ENCODE measurements around the gene LARGE2.

LARGE2 gene

DNA sequence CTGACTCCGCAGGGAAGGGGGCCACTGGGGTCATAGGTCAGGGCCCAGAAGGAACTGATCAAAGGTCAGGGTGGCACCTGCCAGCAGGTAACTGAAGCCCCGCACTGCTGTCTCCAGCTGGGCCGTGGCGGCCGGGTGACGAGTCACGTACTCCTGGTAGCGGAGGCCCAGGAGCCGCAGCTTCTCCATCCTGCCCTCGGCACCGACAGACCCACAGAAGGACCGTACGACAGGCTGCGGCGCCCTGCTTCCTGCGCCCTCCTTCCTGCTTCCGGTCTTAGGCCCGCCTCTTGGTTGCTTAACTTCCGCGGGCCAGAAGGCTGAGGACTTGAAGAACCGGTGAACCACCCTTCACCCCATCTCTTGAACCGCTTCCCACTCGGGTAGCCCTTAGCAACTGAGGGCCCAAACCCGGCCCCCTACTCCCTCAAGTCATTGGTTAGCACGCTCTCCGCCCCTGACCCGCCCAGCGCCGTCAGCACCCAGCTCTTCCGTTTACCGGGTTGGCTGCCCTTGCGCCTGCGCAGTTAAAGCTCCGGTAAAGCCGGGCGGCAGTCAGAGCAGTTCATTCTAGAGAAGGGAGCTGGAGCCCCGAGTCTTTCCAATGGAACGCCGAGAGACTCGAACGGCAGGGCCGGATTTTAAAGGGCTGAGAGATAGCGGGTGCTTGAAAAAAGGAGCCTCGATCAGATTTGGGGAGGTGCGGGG lies 4.7 kb upstream of the LARGE2 start, which contains the start of gene PEX16:
PEX16 (minus strand) TSS at position 255 of the 708 bp plus-strand sequence; CDS start at position 189, 66 bp downstream.
- TF ChIP-seq, protein P1, sequence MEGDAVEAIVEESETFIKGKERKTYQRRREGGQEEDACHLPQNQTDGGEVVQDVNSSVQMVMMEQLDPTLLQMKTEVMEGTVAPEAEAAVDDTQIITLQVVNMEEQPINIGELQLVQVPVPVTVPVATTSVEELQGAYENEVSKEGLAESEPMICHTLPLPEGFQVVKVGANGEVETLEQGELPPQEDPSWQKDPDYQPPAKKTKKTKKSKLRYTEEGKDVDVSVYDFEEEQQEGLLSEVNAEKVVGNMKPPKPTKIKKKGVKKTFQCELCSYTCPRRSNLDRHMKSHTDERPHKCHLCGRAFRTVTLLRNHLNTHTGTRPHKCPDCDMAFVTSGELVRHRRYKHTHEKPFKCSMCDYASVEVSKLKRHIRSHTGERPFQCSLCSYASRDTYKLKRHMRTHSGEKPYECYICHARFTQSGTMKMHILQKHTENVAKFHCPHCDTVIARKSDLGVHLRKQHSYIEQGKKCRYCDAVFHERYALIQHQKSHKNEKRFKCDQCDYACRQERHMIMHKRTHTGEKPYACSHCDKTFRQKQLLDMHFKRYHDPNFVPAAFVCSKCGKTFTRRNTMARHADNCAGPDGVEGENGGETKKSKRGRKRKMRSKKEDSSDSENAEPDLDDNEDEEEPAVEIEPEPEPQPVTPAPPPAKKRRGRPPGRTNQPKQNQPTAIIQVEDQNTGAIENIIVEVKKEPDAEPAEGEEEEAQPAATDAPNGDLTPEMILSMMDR (IDR thresholded peaks at IDR 0.05; ENCODE audit: low read depth, low read length): no peak
- peak; percentile 100 for DNase-seq (ENCODE audit: extremely low read depth, low read depth)

DNA sequence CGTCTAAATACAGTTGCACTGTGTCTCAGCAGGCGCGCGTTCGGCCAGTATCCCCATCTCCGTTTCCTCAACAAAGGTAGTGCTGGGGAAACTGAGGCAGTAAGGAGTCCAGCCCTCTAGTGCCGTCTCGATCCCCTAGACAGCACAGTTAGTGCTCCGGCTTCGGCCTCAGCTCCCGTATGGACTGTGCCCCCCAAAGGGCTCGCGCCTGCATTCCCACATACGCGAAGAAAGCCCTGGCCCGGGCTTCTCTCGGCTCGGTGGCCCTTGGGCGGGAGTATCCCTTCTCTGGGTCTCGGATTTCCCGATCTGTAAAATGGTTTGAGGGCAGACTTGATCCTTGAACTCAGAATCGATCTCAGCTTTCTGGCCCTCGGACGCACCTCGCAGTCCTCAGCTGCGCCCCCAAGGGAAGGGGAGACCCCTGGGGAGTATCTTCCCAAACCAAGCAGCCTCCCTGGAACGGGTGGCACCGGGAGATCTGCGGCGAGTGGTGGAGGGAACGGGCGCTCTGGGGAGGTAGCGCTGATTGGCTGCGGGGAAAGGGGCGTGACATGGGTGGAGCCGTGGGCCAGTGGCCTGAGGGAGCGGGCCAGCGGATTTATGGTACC lies 4.0 kb upstream of the LARGE2 start:
- peak; percentile 28 for DNase-seq (ENCODE audit: extremely low read depth, low read depth)
- TF ChIP-seq, protein P1 (IDR thresholded peaks at IDR 0.05; ENCODE audit: low read depth, low read length): no peak

DNA sequence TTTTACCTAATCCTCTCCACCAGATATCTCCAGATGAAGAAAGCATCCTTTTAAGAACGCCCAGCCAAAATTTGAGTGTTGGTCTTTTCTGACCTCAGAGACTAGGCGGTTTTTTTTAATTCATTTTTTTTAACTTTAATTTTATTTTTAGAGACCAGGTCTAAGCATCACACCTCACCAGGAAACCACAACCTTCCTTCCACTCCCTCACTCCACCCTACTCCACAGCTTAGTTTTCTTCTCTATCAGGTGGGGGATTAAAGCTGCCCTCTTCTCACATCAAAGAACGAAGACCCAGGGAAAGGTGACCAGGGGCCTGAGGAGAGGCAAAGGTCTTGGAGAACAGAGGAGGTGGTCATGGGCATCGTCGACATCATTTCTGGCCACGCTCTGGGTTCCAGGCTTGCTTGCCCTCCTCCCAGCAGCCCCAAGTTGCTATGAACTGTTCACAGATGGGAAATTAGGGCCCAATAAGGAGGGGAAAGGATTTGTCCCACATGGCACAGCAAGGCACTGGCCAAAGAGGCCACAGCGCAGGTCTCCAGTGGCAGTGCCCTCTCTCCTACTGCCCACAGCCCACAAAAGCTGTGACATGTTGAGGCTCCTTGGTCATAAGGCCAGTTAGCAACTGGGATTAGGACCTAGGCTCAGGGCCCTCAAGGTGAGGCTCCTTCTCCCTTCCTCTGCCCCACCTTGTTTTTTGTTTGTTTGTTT lies 3.3 kb upstream of the LARGE2 start:
- TF ChIP-seq, protein P1 (IDR thresholded peaks at IDR 0.05; ENCODE audit: low read depth, low read length): no peak
- no peak for DNase-seq (ENCODE audit: extremely low read depth, low read depth)

DNA sequence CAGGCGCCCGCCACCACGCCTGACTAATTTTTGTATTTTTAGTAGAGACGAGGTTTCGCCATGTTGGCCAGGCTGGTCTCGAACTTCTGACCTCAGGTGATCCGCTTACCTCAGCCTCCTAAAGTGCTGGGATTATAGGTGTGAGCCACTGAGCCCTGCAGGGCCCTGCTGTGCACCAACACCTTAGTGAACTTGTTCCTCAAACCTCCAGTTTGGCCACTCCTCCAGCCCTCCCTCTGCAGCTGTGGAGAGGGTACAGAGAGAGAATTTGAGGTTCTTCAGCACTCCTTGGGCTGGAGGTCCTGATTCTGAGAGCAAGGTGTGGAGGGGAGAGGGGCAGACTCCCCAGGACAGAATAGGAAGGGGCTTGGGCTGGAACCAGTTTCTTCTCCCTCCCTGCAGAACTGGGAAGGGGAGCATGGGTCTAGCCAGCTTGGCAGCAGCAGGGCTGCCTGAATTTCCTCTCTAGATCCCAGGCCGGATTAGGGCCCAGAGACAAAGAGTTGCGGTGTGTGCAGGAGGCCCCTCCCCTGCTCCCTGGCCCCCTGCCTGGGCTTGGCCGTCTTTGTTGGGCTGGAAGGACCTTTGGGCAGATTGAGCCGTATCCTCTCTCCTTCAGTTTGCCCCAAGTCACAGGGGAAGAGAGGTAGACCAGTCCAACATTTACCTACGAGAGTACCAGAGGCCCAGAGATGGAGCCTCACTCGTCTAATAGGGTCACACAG lies 2.5 kb upstream of the LARGE2 start:
- DNase-seq (ENCODE audit: extremely low read depth, low read depth): no peak
- TF ChIP-seq, protein P1 (IDR thresholded peaks at IDR 0.05; ENCODE audit: low read depth, low read length): no peak

DNA sequence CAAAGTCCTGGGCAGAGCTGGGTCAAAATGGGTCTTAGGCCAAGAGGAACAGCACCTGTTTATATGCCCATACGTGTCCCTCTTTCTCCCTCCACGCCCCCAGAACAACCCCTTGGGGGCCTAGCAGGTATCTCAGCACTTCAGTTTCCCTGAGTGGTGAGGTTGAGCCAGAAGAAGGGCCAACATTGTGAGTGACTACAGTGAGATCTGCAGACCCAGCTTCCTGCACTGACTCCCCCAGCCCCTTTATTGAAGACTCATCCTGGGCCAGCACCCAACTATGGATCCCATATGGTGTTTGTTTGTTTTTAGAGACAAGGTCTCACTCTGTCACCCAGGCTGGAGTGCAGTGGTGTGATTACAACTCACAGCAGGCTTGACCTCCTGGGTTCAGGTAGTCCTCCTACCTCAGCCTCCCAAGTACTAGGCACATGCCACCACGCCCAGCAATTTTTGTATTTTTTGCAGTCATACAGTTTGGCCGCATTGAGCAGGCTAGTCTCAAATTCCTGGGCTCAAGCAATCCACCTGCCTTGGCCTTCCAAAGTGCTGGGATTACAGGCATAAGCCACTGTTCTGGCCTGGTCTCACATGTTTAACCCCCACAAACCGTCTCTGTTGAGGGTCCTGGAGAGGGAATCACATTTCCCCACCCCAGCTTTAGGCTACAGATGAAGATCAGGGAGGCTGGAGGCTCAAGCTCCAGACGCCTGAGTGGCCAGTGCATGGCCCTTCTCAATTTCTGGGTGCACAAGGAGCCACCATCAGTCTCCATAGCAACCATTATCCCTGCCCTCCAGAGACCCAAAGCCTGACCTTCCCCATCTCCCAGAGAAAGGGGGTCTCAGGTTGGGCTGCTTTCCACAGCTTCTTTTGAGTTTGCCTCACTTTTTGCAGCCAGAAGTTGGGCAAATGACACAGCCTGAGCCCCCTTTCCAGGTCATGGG lies 1.7 kb upstream of the LARGE2 start:
- DNase-seq (ENCODE audit: extremely low read depth, low read depth): no peak
- TF ChIP-seq, protein P1 (IDR thresholded peaks at IDR 0.05; ENCODE audit: low read depth, low read length): no peak

DNA sequence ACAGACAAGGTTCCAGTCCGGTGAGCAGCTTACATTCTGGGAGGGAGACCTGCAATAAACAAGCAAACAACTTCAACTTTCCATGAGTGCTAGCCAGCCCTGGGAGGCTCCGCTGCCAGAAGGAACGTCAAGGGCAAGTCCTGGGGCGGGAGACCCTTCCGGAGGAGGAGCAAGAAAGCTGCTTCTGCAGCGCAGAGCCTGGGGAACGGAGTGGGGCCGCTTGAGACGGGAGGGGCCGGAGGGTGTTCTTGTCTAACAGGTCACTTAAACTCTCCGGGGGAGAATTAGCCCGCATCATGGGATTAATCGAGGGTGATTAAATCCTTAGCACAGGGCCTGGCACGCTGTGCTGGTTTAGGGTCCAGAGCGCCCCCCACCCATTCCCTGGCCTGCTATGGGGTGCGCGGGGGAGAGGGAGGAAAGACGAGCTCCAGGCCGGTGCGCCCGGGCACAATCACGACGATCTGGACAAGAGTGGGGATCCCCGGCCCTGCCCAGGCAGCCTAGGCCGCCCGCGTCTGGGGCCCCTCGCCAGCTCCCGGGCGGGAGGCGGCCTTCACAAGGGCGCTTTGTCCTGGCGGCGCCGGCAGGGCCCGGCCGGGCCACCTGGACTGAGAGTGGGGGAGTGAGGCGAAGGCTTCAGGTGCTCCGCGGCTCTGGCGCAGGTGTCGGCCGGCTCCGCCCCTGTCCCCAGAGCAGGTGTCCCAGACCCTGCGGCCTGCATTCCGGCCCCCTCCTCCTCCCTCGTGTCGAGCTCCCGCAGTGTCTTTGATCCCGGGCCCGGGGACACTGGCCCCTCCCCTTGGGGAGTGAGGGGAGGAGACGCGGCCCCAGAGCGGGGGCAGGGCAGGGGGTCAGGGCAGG lies 663 bp upstream of the LARGE2 start:
- no peak for DNase-seq (ENCODE audit: extremely low read depth, low read depth)
- TF ChIP-seq, protein P1 (IDR thresholded peaks at IDR 0.05; ENCODE audit: low read depth, low read length): no peak
